ENCODE measurements around the gene TMUB2. TPM values are rescaled to one million over a fixed set of nuclear protein-coding genes. Genes with fewer than 3 reads are reported as not detected.
"Not testable (repeated sequence)": the region's sequence is repeated elsewhere in the genome, so short reads cannot be mapped to it uniquely, and the experiment has no call there.

TMUB2 gene
- polyA plus RNA-seq, 3 donors, result 20.7 to 33.5 (median 28.7) TPM

DNA sequence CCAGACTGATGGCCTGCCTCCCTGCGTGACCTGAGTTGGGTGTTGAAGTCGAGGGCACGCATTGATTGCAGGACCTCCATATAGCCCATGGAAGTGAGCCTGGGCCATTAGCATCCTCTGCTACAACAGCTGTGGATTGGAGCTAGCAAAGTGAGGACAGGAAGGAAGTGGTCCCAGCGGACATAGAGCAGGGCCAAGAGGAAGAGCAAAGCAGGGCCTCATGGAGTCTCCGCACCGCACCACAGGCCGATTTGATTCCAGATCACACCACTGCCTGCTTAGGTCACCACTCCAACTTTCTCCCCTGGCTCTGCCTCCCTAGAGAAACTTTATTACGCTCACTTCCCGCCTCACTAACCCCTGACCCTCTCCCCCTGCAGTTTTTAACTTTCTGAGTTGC, 43.4 kb downstream of the TMUB2 start:
- WGBS, 3 donors, result 56 to 77% (median 70%) methylated on average over 9 of the region's 9 CpGs
- no peak overlapping the region for H3K27ac ChIP-seq (ENCODE audit: low read depth, low read length)

GRCh38 chr17:44232061-44232460, 45.3 kb downstream of the TMUB2 start:
- WGBS, 3 donors, result 73 to 95% (median 93%) methylated on average over 7 of the region's 7 CpGs
- H3K27ac ChIP-seq (ENCODE audit: low read depth, low read length), result no peak overlapping the region

DNA sequence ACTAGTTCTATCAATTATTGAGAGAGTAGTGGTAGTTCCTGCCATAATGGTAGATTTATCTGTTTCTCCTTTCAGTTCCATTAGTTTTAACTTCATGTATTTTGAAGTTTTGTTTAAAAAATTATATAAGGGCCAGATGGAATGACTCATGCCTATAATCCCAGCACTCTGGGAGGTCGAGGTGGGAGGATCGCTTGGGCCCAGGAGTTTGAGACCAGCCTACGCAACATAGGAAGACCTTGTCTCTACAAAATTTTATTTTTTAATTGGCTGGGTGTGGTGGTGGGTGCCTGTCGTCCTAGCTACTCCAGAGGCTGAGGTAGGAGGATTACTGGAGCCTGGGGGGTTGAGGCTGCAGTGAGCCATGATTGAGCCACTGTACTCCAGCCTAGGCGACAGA, 46.8 kb downstream of the TMUB2 start:
- H3K27ac ChIP-seq (ENCODE audit: low read depth, low read length), result no peak overlapping the region
- WGBS, 3 donors, result 78 to 86% (median 83%) methylated on average over 5 of the region's 5 CpGs

DNA sequence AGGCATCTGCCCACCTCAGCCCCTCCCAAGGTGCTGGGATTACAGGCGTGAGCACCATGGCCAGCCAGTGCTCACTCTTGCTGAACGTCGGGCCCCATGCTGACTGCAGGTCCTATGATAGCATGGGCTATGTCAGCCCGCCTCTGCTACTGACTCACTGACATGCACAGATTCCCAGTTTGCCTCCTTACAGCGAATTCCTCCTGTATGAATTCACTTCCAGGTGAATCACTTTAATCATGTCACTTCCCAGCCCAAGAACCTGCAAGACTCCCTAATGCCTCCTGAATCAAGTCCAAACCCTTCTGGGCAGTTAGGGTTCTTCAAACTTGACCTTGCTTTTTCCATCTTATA, 48.8 kb downstream of the TMUB2 start:
- WGBS, 3 donors, result 86 to 91% (median 88%) methylated on average over 5 of the region's 5 CpGs
- no peak overlapping the region for H3K27ac ChIP-seq (ENCODE audit: low read depth, low read length)

- no peak overlapping the region for H3K27ac ChIP-seq (ENCODE audit: low read depth, low read length)
- WGBS, 3 donors, result 67 to 72% (median 72%) methylated on average over 5 of the region's 5 CpGs
Measured at GRCh38 chr17:44236444-44236991, 49.7 kb downstream of the TMUB2 start.

DNA sequence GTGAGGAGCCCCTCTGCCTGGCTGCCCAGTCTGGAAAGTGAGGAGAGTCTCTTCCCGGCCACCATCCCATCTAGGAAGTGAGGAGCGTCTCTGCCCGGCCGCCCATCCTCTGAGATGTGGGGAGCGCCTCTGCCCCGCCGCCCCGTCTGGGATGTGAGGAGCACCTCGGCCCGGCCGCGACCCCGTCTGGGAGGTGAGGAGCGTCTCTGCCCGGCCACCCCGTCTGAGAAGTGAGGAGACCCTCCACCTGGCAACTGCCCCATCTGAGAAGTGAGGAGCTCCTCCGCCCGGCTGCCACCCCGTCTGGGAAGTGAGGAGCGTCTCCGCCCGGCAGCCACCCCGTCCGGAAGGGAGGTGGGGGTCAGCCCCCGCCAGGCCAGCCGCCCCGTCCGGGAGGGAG, 51.1 kb downstream of the TMUB2 start:
- H3K27ac ChIP-seq (ENCODE audit: low read depth, low read length), result not testable (repeated sequence)
- 91 to 94% (median 93%) methylated on average over 13 to 21 of the region's 28 CpGs for WGBS, 3 donors

DNA sequence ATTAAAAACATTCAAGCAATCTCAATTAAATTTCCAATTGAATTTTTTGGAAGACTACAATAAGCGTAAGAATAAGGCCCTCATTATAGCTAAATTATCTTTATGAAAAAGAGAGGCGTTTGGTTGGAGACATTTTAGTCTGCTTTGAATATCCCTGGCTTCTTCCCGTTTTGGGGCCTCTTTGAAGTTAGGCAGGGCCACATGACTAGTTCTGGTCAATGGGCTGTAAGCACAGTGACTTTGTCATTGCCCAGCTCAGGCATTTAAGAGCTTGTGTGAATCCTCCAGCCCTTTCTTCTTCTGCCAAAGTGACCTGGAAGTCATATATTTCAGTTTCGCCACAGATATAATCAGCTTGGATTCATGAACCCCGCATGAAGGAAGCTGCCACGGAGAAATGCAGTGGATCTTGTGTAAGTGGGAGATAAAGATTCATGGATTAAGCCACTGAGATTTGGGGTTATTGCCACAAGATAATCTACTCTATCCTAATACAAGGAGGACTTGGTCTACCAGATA, 54.4 kb downstream of the TMUB2 start:
- no peak overlapping the region for H3K27ac ChIP-seq (ENCODE audit: low read depth, low read length)
- WGBS, 3 donors, result 54 to 67% (median 62%) methylated on average over 6 of the region's 6 CpGs

Other genes with a start within 250 kb of the TMUB2 start
- 10 to 100 TPM in 1 of 3 donors, not detected in 2; 89.3 TPM for gene PPY, start 244.5 kb upstream of the TMUB2 start, polyA plus RNA-seq
- not detected for gene PYY, start 233.0 kb upstream of the TMUB2 start, polyA plus RNA-seq
- 1 to 10 TPM in 1 of 3 donors, under 1 TPM in 2; 0.34 to 1.0 (median 0.45) TPM for gene NAGS, start 182.3 kb upstream of the TMUB2 start, polyA plus RNA-seq
- 10 to 100 TPM; 18.7 to 35.4 (median 22.9) TPM for gene TMEM101, start 172.0 kb upstream of the TMUB2 start, polyA plus RNA-seq
- gene LSM12, start 120.3 kb upstream of the TMUB2 start, polyA plus RNA-seq, result 10 to 100 TPM; 13.7 to 30.6 (median 28.6) TPM
- gene G6PC3, start 116.2 kb upstream of the TMUB2 start, polyA plus RNA-seq, result 10 to 100 TPM; 39.4 to 85.3 (median 39.5) TPM
- gene HDAC5, start 63.3 kb upstream of the TMUB2 start, polyA plus RNA-seq, result 10 to 100 TPM; 19.3 to 37.6 (median 34.1) TPM
- 1 to 10 TPM in 2 of 3 donors, under 1 TPM in 1; 0.37 to 2.7 (median 2.6) TPM for gene HROB, start 45.0 kb upstream of the TMUB2 start, polyA plus RNA-seq
- under 1 TPM in 2 of 3 donors, not detected in 1; 0.13 to 0.92 TPM for gene ASB16, start 16.3 kb upstream of the TMUB2 start, polyA plus RNA-seq
- gene ATXN7L3, start 12.9 kb downstream of the TMUB2 start, polyA plus RNA-seq, result 10 to 100 TPM; 14.5 to 34.8 (median 28.1) TPM
- gene UBTF, start 32.7 kb downstream of the TMUB2 start, polyA plus RNA-seq, result 10 to 100 TPM; 28.2 to 40.9 (median 35.3) TPM
- under 1 TPM in 1 of 3 donors, not detected in 2; 0.10 TPM for gene SLC4A1, start 81.2 kb downstream of the TMUB2 start, polyA plus RNA-seq
- 1 to 10 TPM in 1 of 3 donors, under 1 TPM in 1, not detected in 1; 0.25 to 4.2 TPM for gene RUNDC3A, start 121.6 kb downstream of the TMUB2 start, polyA plus RNA-seq
- gene SLC25A39, start 137.9 kb downstream of the TMUB2 start, polyA plus RNA-seq, result 10 to 100 TPM; 86.9 to 90.1 (median 87.2) TPM
- 100 to 1,000 TPM in 2 of 3 donors, 10 to 100 TPM in 1; 65.3 to 151 (median 104) TPM for gene GRN, start 158.3 kb downstream of the TMUB2 start, polyA plus RNA-seq
- under 1 TPM; 0.30 to 1.00 (median 0.90) TPM for gene FAM171A2, start 176.9 kb downstream of the TMUB2 start, polyA plus RNA-seq
- 1 to 10 TPM in 1 of 3 donors, under 1 TPM in 2; 0.35 to 1.1 (median 0.90) TPM for gene ITGA2B, start 202.7 kb downstream of the TMUB2 start, polyA plus RNA-seq